ENCODE measurements around the gene TLR6.

TLR6 gene

DNA sequence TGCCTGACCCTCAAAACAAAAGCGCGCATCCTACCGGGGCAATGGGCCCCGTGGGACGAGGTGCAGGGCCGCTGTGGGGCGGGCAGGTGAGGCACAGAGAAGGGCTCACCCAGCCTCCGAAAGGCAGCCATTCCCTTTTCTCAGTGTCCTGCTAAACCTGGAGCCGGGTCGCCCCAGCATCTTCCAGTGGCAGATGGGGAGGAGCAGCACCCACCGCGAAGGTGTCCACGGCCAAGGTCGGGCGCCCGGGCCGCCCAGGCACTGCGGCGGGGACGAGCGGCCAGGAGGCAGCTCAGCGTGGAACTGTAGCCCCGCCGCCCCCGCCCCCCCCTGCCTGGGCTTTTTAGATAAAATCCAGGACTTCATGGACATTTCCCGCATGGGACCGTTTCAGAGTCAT lies 32.9 kb downstream of the TLR6 start:
- H3K4me3 ChIP-seq (ENCODE audit: low read depth, low read length), result no peak overlapping the region
- TF ChIP-seq, protein P1, sequence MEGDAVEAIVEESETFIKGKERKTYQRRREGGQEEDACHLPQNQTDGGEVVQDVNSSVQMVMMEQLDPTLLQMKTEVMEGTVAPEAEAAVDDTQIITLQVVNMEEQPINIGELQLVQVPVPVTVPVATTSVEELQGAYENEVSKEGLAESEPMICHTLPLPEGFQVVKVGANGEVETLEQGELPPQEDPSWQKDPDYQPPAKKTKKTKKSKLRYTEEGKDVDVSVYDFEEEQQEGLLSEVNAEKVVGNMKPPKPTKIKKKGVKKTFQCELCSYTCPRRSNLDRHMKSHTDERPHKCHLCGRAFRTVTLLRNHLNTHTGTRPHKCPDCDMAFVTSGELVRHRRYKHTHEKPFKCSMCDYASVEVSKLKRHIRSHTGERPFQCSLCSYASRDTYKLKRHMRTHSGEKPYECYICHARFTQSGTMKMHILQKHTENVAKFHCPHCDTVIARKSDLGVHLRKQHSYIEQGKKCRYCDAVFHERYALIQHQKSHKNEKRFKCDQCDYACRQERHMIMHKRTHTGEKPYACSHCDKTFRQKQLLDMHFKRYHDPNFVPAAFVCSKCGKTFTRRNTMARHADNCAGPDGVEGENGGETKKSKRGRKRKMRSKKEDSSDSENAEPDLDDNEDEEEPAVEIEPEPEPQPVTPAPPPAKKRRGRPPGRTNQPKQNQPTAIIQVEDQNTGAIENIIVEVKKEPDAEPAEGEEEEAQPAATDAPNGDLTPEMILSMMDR (IDR thresholded peaks at IDR 0.05; ENCODE audit: low read depth, low read length, missing control alignments), result no peak
- DNase-seq (ENCODE audit: low read depth), result no peak

GRCh38 chr4:38822748-38823303 lies 33.8 kb downstream of the TLR6 start:
- no peak for DNase-seq (ENCODE audit: low read depth)
- no peak overlapping the region for H3K4me3 ChIP-seq (ENCODE audit: low read depth, low read length)
- TF ChIP-seq, protein P1 (IDR thresholded peaks at IDR 0.05; ENCODE audit: low read depth, low read length, missing control alignments), result no peak

DNA sequence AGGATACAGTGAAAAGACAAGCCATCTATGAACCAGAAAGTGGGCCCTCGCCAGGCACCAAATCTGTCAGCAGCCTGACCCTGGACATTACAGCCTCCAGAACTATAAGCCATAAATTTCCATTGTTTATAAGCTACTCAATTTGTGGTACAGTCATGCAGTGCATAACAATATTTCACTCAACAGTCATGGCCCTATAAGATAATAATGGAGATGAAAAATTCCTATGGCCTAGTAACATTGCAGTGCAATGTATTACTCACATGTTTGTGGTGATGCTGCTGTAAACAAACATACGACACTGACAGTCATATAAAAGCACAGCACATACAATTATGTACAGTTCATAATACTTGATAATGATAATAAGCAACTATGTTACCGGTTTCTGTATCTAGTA lies 34.9 kb downstream of the TLR6 start:
- TF ChIP-seq, protein P1 (IDR thresholded peaks at IDR 0.05; ENCODE audit: low read depth, low read length, missing control alignments), result no peak
- H3K4me3 ChIP-seq (ENCODE audit: low read depth, low read length), result no peak overlapping the region
- DNase-seq (ENCODE audit: low read depth), result no peak

DNA sequence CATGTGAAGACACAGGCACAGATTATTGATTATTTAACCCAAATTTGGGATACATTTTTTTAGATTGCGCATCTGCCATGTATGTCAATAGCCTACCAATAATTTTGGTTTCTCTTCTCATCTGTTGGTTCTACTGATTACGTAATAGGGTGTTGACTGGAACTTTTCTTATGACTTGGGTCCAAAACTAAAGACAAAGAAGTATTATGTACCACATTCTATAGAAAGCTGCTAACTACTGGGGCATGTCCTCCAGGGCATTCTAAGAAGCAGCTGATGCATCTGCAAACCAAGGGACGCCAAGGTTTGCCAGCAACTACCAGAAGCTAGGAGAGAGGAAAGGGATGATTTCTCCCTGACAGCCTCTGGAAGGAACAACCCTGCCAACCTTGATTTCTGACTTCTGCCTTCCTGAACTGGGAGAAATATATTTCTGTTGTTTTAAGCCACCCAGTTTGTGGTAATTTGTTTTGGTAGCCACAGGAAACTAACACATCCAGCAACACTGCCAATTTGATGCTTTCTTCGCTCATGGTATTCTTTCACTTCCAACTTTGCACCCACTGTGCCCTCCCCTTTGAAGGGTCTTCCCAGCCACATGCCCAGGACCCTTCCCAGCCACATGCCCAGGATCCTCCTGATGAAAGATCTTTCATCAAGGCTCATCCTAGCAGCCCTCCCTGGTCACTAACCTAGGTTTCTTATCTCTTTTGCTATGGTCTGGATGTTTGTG lies 36.1 kb downstream of the TLR6 start:
- TF ChIP-seq, protein P1 (IDR thresholded peaks at IDR 0.05; ENCODE audit: low read depth, low read length, missing control alignments), result no peak
- no peak overlapping the region; the same call in 1 of the 2 replicates for H3K4me3 ChIP-seq (ENCODE audit: low read depth, low read length)
- no peak for DNase-seq (ENCODE audit: low read depth)

DNA sequence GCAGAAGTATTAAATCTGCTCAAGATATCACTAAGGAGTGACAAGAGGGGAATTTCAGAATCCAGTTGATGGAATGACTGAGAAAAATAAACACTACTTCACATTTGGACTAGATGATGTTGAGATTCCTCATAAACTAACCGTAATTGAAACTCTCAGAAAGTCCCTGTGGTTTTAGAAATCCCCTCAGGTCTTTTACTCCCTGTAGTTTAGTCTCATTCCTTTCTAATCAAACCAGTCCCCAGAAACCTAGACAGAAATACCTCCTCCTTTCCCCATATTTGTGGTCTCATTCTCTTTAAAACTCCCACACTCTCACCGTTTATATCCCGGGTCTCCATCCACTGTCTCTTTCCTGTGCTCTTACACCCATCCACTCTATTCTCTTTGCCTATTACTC lies 37.0 kb downstream of the TLR6 start:
- no peak overlapping the region; the same call in 1 of the 2 replicates for H3K4me3 ChIP-seq (ENCODE audit: low read depth, low read length)
- TF ChIP-seq, protein P1 (IDR thresholded peaks at IDR 0.05; ENCODE audit: low read depth, low read length, missing control alignments), result no peak
- no peak for DNase-seq (ENCODE audit: low read depth)

DNA sequence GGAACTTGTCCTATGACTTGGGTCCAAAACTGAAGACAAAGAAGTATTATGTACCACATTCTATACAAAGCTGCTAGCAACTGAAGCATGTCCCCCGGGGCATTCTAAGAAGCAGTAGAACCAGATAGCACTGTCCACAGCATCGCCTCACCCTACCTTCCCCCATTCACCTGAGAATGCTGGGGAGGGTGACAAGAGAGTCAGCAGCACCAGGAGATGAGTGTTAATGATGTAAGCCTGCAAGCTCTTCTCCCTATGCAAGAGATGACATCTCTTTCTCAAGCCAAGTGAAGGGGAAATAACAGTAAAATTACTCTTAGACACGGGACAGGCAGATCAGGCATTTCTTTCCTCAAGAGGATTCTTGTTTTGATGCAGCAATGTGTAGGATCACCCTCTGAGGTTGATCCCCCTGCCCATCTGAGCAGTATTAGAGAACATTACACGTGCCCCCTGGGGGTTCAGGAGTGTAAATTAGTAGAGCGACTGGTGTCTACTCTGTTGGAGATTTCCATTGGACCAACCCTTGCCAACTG lies 38.1 kb downstream of the TLR6 start:
- DNase-seq (ENCODE audit: low read depth), result no peak
- no peak overlapping the region for H3K4me3 ChIP-seq (ENCODE audit: low read depth, low read length)
- TF ChIP-seq, protein P1 (IDR thresholded peaks at IDR 0.05; ENCODE audit: low read depth, low read length, missing control alignments), result no peak
